ENCODE measurements around the gene XRRA1. TPM values are rescaled to one million over a fixed set of nuclear protein-coding genes. Genes with fewer than 3 reads are reported as not detected.

Gene XRRA1
- total and polyA plus RNA-seq, 12 donors = 3.1 to 50.2 (median 12.2) TPM

- H3K4me3 ChIP-seq = no peak overlapping the region
- WGBS, 4 donors = 67 to 85% (median 79%) methylated on average over 2 of the region's 2 CpGs
- no peaks in the 10 kb centered on the region for H3K27me3 ChIP-seq
- H3K4me1 ChIP-seq (replicated peaks in 1 of 2) = no peaks in the 10 kb centered on the region
- no peak for DNase-seq
- H3K9me3 ChIP-seq (replicated peaks in 1 of 3) = no peaks in the 10 kb centered on the region
- intact Hi-C loops (cut with DNase I) = no loop called here
- H3K27ac ChIP-seq = no peak overlapping the region
- peaks cover 0 to 17% of the 10 kb centered on the region in 2 donors for H3K36me3 ChIP-seq (replicated peaks in 1 of 2)
- no peak for TF ChIP-seq CTCF (IDR thresholded peaks at IDR 0.05)
- TF ChIP-seq POLR2A (IDR thresholded peaks at IDR 0.05) = no peak
Measured at GRCh38 chr11:74936087-74936486, 12.8 kb downstream of the XRRA1 start.

- Histone ChIP-seq H3K27me3 (no peaks in the 10 kb centered on the region), H3K9me3 (replicated peaks in 1 of 3) (no peaks in the 10 kb centered on the region), H3K36me3 (replicated peaks in 1 of 2) (peaks cover 0 to 17% of the 10 kb centered on the region in 2 donors), H3K4me1 (replicated peaks in 1 of 2) (no peaks in the 10 kb centered on the region), H3K27ac (no peak overlapping the region), H3K4me3 (no peak overlapping the region)
- TF ChIP-seq CTCF (IDR thresholded peaks at IDR 0.05) (no peak), POLR2A (IDR thresholded peaks at IDR 0.05) (no peak)
- no peak for DNase-seq
- 57 to 76% (median 66%) methylated on average over 2 of the region's 2 CpGs for WGBS, 4 donors
- intact Hi-C loops (cut with DNase I) = no loop called here
Measured at GRCh38 chr11:74935285-74935684, 13.6 kb downstream of the XRRA1 start.

DNA sequence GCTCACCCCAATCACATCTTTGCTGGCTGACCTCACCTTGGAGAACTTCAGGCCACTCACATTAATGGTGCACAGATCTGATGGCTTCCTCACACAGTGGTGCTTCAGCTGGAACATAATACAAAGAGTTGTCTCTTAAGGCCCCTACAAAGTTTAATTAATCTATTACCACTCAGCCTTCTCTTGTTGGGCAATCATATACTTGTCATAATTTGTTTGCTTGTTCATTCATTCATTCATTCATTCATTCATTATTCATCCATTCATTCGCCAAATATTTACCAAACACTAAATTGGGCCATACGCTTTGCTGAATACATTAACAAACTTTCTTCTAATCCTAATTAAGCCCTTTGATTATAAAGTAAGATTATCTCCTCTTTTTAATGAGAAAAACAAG, 15.1 kb downstream of the XRRA1 start:
- H3K27ac ChIP-seq = no peak overlapping the region
- no peaks in the 10 kb centered on the region for H3K9me3 ChIP-seq (replicated peaks in 1 of 3)
- TF ChIP-seq POLR2A (IDR thresholded peaks at IDR 0.05) (no peak), CTCF (IDR thresholded peaks at IDR 0.05) (no peak)
- peaks cover 0 to 17% of the 10 kb centered on the region in 2 donors for H3K36me3 ChIP-seq (replicated peaks in 1 of 2)
- WGBS, 4 donors = 96 to 99% (median 98%) methylated on average over 2 of the region's 2 CpGs
- intact Hi-C loops (cut with DNase I) = loop anchor here in 1 of 2 donors (5.0 kb wide), 1 partner anchor 99 kb away; no protein-coding TSS in a partner anchor
- H3K27me3 ChIP-seq = no peaks in the 10 kb centered on the region
- no peak for DNase-seq
- H3K4me3 ChIP-seq = no peak overlapping the region
- no peaks in the 10 kb centered on the region for H3K4me1 ChIP-seq (replicated peaks in 1 of 2)

GRCh38 chr11:74932797-74933196, 16.1 kb downstream of the XRRA1 start:
- 70 to 83% (median 73%) methylated on average over 2 of the region's 2 CpGs for WGBS, 4 donors
- no peaks in the 10 kb centered on the region for H3K27me3 ChIP-seq
- intact Hi-C loops (cut with DNase I) = loop anchor here in 1 of 2 donors (5.0 kb wide), 1 partner anchor 100 kb away; no protein-coding TSS in a partner anchor
- H3K9me3 ChIP-seq (replicated peaks in 1 of 3) = no peaks in the 10 kb centered on the region
- no peak for TF ChIP-seq POLR2A (IDR thresholded peaks at IDR 0.05)
- TF ChIP-seq CTCF (IDR thresholded peaks at IDR 0.05) = no peak
- no peak overlapping the region for H3K27ac ChIP-seq
- peaks cover 0 to 17% of the 10 kb centered on the region in 2 donors for H3K36me3 ChIP-seq (replicated peaks in 1 of 2)
- no peak overlapping the region for H3K4me3 ChIP-seq
- H3K4me1 ChIP-seq (replicated peaks in 1 of 2) = no peaks in the 10 kb centered on the region
- no peak for DNase-seq
